GM19025 (cell line): Measurements from ENCODE around the gene ENPP6.

Experiments
- ATAC-seq: cut with Tn5 transposase; IDR thresholded peaks from one replicate; pipeline ENCODE4 v1.9.1; 2021; ENCODE audit warnings: mild to moderate bottlenecking, low read depth, moderate library complexity; ENCODE audit not compliant: unreplicated experiment

The ENPP6 gene

GRCh38 chr4:184192933-184193332 lies 24.7 kb downstream of the ENPP6 start:
- no peak for ATAC-seq

DNA sequence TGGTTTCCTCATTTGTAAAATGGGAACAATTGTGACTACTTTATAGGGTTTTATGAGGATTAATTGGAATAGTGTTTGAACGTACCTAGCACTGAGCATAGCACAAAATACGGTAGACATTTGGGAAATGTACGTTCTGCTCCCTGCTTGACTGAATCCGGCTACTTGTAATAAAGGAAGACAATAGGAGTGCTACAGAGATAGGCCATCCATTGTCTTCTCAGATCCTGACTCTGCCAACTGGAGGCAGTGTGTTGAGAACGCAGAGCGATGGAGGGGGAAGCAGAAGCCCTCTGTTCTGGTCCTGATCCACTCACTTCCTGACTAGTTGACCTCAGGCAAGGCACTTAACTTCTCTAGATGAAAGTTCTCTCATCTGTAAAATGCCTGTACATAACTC lies 26.4 kb downstream of the ENPP6 start:
- no peak for ATAC-seq

DNA sequence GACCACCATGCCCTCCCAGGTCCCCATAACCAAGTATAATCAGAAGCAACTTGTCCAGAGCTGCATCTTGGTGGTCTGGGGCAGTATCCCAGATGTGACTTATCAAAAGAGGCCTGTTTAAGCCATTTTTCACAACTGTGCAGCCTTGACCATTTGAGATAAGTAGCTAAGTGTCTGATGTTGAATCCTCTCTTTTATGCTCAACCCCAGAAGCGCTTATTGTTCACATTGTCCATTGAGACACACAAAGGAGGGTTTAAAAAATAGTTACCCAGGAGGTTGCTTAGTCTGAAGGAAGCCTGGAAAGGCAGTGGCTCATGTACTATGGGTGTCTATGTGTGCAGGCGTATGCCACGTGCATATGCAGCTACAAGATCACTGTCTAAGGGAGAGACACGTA lies 27.0 kb downstream of the ENPP6 start:
- ATAC-seq: no peak

DNA sequence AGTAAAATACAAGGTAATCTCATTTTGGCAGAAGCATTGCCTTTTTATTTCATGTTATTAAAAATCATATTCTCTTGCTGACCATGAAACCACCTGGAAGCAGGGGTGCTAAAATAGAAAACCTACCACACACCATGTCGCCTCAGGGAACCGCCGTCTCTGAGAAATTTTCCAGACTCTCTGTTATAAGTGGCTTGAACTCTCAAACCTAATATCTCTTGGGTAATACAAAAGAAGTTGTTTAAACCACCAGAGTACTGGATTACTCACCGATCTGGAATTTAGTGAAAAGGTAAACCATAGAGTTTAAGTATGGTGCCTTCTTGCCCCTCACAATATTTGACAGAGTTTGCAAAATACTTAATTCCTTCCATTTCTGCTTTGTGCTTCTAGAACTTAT lies 27.7 kb downstream of the ENPP6 start:
- ATAC-seq: no peak

DNA sequence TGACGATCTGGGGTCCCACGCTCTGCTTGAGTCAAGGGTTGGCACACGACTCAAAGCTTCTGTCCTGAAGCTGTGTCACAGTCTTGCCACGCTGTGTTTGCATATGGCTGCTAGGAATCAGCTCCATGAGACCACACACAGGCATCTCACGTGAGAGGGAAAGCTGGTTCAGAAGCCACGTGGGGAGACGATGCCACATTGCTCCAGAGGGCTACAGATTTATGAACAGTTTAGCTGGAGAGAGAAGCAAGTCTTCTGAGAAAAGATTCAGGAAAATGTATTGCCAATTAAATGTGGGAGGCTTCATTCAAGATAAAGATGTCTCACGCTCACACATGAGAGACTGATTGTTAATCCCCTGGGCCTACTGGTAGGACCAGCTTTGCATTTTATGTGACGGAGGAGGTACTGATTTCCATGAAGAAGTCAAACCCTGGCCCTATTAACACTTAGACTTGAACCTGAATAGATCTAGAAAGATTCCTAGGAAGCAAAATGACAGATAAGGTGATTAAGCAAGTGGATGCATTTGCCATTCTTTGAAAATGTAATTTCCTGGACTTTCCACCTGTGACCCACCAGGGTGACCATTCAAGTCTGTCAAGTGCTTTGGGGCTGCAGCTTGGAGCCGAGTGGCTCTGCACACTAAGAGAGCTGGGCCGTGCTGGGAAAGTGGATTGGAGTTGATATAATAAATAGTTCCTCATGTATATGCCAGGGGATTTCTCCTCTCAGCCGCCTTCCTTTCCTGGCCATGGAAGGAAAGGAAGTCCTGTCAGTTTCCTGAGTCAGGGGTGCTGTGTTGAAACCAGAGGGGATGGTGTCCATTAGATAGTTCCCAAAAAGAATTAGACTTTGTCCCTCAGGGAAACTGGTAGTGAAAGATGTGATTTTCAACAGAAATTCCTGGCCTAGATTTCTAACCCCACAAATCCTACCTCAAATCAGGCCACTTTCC lies 29.0 kb downstream of the ENPP6 start:
- ATAC-seq: no peak

DNA sequence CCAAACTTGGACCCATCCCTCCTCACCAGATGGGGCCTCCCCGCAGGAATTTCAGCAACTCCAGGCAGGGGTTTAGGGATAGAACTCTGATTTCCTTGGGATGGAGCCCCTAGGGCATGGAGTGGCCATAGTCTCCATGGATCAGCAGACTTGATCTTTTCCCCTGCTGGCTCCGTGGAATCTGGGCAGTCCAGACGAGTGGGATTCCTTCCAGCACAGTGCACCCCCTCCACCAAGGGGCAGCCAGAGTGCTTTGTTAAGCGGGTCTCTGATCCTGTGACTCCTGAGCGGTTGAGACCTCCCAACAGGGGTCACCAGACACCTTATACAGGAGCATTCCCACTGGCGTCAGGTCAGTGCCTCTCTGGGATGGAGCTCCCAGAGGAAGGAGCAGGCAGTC lies 40.4 kb downstream of the ENPP6 start:
- ATAC-seq: no peak

DNA sequence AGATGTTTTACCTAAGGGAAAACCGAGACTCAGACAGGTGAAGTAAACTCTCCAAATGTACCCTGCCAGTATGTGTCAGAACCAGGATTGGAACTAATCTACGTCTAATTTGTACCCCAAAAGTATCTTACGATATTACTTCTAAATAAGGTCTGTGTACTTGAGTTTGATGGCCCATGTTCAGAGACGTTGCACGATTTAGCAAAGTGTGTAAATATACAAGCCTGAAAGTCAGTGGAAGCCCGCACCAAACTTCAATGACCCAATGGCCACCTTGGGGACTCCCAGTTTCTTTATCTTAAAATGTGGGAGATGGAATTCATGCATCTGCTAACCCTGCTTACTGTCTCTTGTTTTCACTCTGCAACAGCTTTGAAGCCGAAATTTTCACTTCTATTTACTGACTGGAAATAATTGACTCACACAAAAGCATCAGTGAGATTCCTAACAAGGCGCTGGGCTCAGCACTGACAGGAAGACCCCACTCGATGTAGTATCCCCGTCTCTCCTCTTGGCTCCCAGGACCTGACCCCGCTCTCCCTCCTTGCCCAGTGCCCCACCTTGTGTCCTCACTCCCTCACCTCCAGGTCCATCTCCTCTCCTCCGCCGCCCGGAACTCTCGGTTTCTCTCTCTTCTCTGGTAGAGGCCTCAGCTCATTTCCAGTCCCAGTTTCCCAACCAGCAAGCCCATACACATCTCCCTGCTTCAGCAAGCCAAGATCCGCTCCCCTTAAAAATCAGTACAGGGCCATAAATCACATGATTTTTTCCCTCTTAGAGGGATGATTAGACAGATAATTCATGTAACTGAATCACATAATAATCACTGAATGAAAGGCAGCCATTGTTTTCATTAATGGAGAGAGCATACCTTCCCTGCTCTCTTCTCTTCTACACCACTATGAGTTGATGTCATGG lies 42.8 kb downstream of the ENPP6 start:
- no peak for ATAC-seq

DNA sequence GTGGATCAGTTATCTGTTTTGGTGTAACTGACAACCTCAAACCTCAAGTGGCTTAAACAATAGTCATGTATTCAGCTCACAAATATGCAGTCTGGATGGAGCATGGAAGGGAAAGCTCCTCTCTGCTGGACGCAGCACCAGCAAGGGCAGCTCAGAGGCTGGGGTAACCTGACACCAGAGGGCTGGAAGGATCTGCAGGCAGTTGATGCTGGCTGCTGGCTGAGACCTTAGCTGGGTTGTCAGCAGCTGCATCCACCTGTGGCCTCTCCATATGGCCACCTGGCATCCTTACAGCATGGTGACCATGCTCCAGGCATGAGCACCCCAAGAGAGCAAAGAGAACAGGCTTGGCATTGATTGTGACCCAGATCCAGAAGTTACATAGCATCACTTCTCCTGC lies 46.7 kb downstream of the ENPP6 start:
- ATAC-seq: no peak

- ATAC-seq: no peak
These were observed 48.3 kb downstream of the ENPP6 start for GRCh38 chr4:184169225-184169867.

DNA sequence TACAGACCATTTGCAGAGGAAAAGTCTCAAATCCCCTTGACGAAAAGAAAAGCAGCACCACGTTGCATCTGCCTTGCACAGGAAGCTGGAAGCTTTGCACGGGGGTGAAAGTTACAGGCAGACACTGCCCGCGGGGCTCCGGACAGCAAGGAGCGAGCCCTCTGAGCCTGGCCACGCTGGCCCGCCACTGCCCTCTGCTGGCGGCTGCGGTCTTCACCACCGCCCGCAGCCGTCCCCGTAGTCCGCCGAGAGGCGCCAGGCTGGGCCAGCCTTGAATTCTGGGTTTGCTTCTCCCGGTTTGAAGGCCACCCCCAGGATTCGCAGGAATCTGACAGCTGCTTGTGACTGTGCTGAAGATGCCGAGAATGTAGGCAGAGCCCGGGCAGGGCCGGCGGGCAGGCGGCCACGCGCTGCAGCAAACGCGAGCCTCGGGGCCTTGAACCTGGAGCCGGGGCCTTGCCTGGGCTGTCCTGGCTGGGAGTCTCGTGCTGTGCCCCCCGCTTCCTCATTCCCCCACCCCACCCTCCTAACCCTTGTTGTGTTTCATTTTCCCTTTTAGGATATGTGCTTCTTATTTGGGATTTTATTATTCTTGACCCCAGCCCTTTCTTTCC lies 49.2 kb downstream of the ENPP6 start:
- peak; percentile 84 for ATAC-seq

GRCh38 chr4:184167576-184167975 lies 50.1 kb downstream of the ENPP6 start:
- ATAC-seq: peak; percentile 64

DNA sequence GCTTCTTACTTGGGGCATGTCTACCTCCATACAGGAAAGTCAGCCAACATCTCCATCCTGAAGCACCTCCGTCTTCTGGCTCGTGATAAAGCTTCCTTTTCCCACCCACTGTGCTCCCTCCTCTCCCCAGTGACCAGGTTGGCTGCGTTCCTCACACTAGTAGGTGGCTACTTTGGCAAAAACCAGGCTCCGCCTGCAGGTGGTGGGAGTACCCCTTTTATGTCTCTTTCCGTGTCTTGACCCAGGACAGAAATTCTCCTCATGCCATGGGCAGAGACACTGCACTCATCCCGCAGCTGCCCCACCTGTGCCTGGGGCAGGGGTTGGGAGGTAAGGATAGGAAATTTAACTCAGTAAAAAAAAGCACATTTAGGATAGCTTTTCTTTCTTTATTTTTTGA lies 50.9 kb downstream of the ENPP6 start:
- ATAC-seq: no peak

DNA sequence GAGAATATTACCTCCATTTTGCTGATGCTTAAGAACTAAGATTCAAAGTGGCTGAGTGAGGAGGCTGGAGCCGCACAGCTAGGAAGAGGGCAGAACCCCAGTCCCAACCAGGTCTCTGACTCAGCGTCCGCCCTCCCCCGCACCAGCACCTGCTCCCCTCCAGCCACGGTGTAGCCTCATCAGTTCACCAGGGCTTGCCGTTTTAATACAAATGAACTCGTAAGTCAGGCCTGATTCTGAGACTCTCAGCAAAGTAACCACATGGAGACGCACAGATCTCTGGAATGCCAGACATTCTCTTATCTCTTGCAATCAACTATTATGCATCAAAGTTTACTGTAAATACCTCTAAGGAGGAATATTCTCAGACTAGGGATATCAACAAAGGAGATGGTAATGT lies 52.4 kb downstream of the ENPP6 start:
- no peak for ATAC-seq

DNA sequence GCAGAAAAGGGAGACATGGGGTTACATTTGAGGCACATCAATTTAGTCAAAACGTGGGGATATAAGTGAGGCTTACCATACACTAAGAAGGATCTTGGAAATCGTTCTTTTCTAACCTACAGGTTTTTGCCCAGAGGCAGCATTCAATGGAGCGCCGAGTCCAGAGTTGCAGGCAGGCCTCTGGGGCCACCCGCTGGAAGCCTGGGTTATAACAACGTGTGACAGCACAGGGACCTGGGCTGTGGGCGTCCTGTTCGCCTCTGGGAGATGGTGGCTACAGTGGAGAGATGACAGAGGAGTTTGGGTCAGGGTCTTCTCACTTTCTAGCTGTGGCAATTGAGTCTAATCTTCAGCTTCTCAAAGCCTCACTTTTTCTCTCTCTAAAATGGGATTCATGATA lies 53.9 kb downstream of the ENPP6 start:
- no peak for ATAC-seq

DNA sequence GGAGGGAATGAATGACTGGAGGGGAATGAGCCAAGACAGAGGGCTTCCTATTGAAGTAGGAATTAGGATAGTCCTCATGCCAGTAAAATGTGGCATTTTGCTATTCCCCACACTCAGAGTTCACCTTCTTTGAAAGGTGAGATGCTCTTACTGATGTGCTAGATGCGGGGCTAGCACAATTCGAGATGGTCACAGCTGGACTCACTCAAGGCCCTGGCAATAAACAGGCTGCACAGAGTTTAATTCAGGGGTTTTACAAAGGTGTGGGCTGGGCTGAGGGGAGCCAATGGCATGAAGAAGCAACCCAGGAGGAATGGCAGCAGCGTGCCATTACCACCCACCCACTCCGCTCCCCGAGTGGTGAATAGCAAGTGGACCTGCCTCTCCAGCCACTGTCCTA lies 55.1 kb downstream of the ENPP6 start:
- no peak for ATAC-seq

GRCh38 chr4:184157322-184157721 lies 60.4 kb downstream of the ENPP6 start:
- ATAC-seq: no peak

DNA sequence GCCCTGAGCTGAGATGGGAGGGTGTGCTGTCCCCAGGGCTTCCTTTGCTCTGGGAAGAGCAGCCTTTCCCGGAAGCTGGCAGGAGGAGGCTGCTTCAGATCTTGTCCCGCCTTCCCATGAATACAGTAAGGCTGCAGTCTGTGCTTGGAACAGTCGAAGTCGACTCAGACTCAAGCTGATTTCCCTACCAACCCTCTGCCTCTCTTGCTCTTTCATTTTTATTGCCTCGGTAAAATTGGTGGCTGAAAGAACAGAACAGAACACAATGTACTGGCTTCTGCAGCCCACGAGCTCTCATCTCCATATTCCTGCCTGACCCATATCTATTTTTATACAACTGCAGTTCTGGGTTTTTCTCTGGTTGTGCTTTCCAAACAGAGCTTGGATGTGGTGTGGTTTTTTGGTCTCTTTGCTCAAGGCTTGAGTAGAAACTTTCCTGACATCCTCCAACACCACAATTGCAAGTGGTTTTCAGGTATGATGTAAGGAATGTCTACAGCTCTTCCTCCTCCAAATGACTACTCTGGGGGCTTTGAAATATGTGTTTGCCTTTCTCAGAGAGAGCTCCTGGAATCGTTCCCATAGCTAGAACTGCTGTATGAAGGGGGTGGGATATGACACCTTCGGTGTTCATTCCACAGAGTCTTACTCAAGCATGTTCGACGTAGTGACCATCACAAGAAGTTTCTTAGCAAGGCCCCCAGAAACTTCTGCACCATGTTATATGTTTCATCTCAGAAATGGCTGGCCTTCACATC lies 61.3 kb downstream of the ENPP6 start:
- ATAC-seq: no peak

GRCh38 chr4:184154199-184154598 lies 63.5 kb downstream of the ENPP6 start:
- ATAC-seq: no peak

DNA sequence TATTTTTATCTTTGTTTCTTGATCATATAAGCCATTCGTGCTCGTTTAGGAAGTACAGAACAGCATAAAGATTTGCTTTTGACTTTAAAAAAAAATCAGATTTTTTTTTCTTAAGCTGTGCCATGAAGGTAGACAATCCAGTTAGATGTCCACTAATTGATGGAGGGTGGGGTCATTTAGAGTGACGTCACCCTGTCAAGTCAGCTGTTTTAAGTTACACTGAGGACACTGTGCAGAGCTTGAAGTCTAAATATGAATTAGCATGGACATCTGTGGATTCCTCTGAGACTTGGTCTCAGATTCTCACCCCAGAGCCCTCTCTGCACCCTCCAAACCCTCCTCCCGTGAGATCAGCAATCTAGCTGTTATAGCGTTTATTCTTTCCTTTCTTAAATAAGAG lies 63.9 kb downstream of the ENPP6 start:
- ATAC-seq: no peak

DNA sequence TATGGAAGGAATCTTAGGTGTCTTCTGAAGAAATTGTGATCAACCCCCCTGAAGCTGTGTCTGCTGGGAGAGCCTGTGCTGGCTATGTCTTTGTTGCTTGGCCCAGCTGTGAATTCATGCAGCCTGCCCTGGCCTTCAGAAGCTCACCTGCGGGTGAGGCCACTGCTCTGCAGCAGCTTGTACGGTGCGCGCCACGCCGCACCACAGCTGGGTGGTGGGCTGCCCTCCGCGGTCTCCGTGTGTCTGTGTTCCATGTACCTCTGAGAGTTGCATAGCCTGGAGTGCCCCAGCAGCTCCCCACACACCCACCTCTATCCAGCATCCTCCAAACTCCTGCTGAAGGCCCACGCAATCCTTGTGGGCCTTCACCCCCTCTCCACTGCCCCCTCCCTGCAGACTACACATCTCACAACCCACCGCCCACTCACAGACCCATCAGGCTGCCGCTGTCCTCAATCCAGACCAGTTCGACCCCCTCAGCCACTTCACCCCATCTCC lies 65.6 kb downstream of the ENPP6 start:
- ATAC-seq: no peak
